Measurements from ENCODE around the gene ACTL7A. TPM values are rescaled to one million over a fixed set of nuclear protein-coding genes. Genes with fewer than 3 reads are reported as not detected.
A peak's percentile ranks its signal among the peaks of the same experiment; 100 is the strongest.

Gene ACTL7A
- total RNA-seq, result not detected
- long read RNA-seq, result 0 reads

GRCh38 chr9:108861997-108862396, at the start of gene ACTL7A:
ACTL7A (plus strand) TSS chr9:108862266; CDS start chr9:108862323, 57 bp downstream.
- Histone ChIP-seq H3K27ac (no peak within 1 kb of the TSS), H3K9me3 (no peaks in the 10 kb centered on the region), H3K27me3 (no peaks in the 10 kb centered on the region), H3K4me1 (no peaks in the 10 kb centered on the region), H3K36me3 (no peaks in the 10 kb centered on the region), H3K4me3 (no peak within 1 kb of the TSS)
- WGBS (ENCODE audit: insufficient coverage, low coverage, low lambda C conversion rate, missing lambda C conversion rate), result 93% methylated on average over 3 of the region's 3 CpGs
- intact Hi-C loops (cut with DNase I), result no loop called here
- no peak for ATAC-seq
- TF ChIP-seq, protein P1, sequence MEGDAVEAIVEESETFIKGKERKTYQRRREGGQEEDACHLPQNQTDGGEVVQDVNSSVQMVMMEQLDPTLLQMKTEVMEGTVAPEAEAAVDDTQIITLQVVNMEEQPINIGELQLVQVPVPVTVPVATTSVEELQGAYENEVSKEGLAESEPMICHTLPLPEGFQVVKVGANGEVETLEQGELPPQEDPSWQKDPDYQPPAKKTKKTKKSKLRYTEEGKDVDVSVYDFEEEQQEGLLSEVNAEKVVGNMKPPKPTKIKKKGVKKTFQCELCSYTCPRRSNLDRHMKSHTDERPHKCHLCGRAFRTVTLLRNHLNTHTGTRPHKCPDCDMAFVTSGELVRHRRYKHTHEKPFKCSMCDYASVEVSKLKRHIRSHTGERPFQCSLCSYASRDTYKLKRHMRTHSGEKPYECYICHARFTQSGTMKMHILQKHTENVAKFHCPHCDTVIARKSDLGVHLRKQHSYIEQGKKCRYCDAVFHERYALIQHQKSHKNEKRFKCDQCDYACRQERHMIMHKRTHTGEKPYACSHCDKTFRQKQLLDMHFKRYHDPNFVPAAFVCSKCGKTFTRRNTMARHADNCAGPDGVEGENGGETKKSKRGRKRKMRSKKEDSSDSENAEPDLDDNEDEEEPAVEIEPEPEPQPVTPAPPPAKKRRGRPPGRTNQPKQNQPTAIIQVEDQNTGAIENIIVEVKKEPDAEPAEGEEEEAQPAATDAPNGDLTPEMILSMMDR (IDR thresholded peaks at IDR 0.05), result no peak
- TF ChIP-seq POLR2A (IDR thresholded peaks at IDR 0.05), result no peak
- DNase-seq, result no peak

DNA sequence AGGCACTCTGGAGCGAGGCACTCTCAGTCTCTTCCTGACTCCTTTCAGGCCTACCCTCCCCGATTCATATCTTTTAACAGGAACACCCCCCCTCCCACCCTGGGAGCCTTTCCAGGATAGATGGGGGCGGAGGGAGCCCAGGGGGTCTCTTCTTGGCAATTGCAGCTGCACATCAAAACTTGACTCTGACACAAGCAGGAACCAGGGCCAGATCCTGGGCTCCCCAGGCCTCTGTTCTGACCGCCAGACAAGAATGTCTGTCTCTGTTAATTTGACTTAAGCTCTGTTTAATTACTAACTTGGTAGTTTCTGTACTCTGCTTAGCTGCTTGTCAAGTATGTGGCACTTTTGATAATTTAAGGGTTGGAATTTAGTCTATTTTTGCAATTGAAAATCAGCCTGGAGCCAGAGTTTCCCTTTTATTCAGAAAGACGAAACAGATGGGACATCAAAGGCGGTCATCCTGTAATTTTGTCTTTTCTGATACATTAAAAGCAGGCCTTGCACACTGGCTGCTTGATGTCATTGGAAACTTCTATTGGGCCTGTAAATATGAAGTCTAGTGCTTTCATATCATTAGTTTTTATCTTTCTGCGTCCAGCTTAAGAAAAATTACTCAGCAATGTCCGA, 49.6 kb upstream of the ACTL7A start:
- Histone ChIP-seq H3K4me3 (no peak overlapping the region), H3K27ac (no peak overlapping the region), H3K4me1 (no peaks in the 10 kb centered on the region), H3K36me3 (no peaks in the 10 kb centered on the region), H3K27me3 (no peaks in the 10 kb centered on the region), H3K9me3 (no peaks in the 10 kb centered on the region)
- DNase-seq, result no peak
- ATAC-seq, result no peak
- intact Hi-C loops (cut with DNase I), result no loop called here
- WGBS (ENCODE audit: insufficient coverage, low coverage, low lambda C conversion rate, missing lambda C conversion rate), result 85% methylated on average over 8 of the region's 8 CpGs
- TF ChIP-seq, protein P1 (IDR thresholded peaks at IDR 0.05), result no peak
- TF ChIP-seq POLR2A (IDR thresholded peaks at IDR 0.05), result no peak

- no peak for DNase-seq
- Histone ChIP-seq H3K4me1 (no peaks in the 10 kb centered on the region), H3K36me3 (no peaks in the 10 kb centered on the region), H3K27me3 (no peaks in the 10 kb centered on the region), H3K9me3 (no peaks in the 10 kb centered on the region), H3K4me3 (no peak overlapping the region), H3K27ac (no peak overlapping the region)
- intact Hi-C loops (cut with DNase I), result no loop called here
- 61% methylated on average over 2 of the region's 2 CpGs for WGBS (ENCODE audit: insufficient coverage, low coverage, low lambda C conversion rate, missing lambda C conversion rate)
- no peak for TF ChIP-seq POLR2A (IDR thresholded peaks at IDR 0.05)
- TF ChIP-seq, protein P1 (IDR thresholded peaks at IDR 0.05), result peak in 1 of 4 donors; percentile 6
- ATAC-seq, result peak in 2 of 4 donors; percentile 27 to 42
Measured at GRCh38 chr9:108813951-108814601, 48.0 kb upstream of the ACTL7A start.

DNA sequence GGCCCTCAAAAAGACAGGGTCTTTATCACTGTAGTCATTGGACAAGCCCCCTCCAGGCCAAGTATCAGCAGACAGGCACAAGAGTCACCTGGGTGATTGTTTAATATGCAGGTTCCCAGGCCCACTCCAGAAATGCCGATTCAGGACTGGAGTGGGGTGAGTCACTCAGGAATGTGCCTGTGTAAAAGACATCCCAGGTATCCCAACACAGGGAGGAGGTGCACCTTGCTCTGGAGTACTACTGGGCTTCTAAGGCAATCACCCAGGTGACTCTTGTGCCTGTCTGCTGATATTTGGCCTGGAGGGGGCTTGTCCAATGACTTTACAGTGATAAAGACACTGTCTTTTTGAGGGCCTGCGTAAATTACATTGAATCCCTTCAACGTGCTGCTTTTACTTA, 46.9 kb upstream of the ACTL7A start:
- intact Hi-C loops (cut with DNase I), result no loop called here
- ATAC-seq (no peak), DNase-seq (no peak)
- TF ChIP-seq, protein P1 (IDR thresholded peaks at IDR 0.05), result no peak
- no peak for TF ChIP-seq POLR2A (IDR thresholded peaks at IDR 0.05)
- no peaks in the 10 kb centered on the region for H3K36me3 ChIP-seq
- H3K4me1 ChIP-seq, result no peaks in the 10 kb centered on the region
- H3K27me3 ChIP-seq, result no peaks in the 10 kb centered on the region
- WGBS (ENCODE audit: insufficient coverage, low coverage, low lambda C conversion rate, missing lambda C conversion rate), result 64% methylated on average over 3 of the region's 3 CpGs
- no peak overlapping the region for H3K27ac ChIP-seq
- no peak overlapping the region for H3K4me3 ChIP-seq
- no peaks in the 10 kb centered on the region for H3K9me3 ChIP-seq
